SKM-1 treated with dmso at 0.1 percent for 144 hours (cell line): ENCODE data around the gene DGKA.

Source experiments
- DNase-seq: peaks from one replicate; lab custom pipeline; 2025; ENCODE audit not compliant: unreplicated experiment; lab: John Stamatoyannopoulos, UW

Gene DGKA

DNA sequence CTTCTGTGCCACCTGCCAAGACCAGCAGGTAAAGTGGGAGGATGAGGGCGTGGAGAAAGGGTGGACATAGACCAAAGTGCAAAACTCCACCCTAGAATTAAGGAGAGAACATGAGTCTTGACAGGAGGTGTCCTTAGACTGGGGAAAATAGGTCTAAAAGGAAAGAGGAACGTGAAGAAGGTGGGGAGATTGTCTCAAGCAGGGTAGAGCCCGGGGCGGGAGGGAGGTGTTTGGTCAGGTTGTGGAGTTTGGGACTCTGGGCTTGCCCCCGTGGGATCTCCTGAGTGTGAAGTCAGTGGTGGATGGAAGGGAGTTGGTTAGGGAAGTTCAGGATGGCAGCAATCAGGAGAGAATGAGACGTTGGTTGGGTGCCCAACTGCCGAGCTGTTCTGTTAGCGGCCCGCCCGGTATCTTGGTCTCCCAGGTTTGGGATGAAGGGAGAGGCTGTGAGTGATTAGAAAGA, 386 bp downstream of the DGKA start:
- no peak for DNase-seq

DNA sequence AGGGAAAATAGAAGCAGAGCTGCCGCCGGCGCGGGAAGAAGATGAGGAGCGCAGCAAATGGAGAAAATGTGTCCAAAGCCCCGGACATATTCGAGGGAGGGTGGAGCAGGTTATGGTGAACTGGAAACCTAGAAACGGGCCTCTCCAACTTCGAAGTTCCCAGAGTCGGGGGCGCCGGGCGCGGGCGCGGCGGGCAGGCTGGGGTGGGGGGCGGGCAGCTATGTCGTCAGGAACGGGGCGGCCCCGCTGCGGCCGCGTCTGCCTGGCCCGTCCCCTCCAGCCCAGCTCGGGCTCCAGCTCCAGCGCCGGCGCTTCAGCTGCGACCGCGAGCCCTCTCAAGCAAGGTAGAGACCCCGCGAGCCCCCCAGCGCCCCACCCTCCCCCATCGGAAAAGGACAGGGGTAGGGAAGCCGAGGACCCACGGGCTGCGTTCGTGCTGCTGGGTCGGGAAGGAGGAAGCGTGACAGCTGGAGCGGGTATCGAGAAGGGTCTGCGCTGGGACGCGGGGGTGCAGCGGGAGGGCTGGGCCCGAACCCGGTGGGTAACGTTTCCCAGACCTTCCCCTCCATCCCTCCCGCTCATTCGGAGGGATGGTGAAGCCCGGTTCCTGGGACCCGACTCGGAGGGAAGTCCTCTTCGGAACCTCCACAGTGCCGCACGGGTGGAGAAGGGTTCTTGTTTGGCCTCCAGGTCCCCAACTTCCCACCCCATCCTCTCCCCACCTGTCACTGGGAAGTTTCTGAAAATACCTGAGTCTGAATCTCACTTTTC, 1.0 kb downstream of the DGKA start:
- DNase-seq: no peak

GRCh38 chr12:55932551-55932910, 1.6 kb downstream of the DGKA start:
- peak; percentile 9 for DNase-seq

GRCh38 chr12:55933169-55933798, 2.3 kb downstream of the DGKA start:
- DNase-seq: no peak

DNA sequence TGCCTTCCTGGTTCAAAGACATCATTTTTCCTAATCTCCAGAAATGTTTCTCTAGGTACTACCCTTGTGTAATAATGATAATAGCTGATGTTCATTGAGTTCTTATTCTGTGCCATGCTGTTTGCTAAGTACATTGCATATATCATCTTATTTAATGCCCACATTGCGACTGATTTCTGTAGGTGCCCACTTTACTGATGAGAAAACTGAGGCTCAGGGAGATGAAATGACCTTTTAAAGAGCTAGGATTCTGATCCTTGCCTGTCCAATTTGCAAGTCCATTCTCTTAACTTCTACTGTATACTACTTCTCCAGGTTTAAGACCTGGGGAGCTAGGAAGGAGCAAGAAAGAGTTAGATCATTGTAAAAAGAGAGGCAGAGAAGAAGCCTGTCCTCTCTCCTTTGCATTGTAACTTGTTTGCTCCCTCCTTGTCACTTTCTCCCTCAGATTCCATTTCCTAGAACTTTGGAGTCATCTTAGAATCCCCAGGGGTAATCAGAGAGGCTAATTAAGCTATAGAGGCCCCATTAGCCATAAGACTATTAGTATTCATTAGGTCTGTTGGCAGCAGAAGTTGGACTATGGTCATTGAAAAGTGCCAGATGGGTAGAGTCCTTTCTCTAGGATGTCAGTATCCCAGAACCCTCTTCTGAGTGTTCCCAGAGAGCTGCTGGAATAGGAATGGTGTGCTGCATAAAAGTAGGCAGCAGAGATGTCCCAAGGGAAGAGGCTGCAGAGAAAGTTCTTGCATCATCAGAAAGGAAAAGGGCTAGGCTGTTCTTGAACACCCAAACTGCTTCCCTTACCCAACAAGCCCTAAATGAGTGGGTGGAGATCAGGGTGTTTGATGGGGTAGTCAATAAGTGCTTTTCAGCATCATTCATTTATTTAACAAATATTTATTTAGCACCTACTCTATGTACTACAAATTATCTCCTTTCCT, 3.1 kb downstream of the DGKA start:
- no peak for DNase-seq

- DNase-seq: no peak
Observed at GRCh38 chr12:55934773-55935172, 3.8 kb downstream of the DGKA start.

- DNase-seq: no peak
Observed at GRCh38 chr12:55935738-55936151, 4.8 kb downstream of the DGKA start.

DNA sequence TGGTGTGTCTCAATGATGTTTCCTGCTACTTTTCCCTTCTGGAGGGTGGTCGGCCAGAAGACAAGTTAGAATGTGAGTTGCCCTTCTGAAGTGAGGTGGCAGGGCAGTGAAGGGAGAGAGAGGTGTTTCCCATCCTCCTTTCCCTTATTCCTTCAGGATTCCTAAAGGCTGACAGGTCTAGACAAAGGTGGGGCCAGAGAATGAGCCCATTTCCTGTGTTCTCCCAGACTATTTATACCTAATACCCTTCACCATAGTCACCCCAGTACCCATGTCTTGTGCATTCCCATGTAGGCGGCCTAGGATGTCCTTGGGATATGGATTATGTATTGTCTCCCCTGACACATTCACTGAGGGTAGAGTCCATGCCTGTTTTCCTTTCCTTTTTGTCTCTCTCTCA, 7.0 kb downstream of the DGKA start:
- DNase-seq: no peak

GRCh38 chr12:55938826-55939501, 8.0 kb downstream of the DGKA start:
- no peak for DNase-seq

DNA sequence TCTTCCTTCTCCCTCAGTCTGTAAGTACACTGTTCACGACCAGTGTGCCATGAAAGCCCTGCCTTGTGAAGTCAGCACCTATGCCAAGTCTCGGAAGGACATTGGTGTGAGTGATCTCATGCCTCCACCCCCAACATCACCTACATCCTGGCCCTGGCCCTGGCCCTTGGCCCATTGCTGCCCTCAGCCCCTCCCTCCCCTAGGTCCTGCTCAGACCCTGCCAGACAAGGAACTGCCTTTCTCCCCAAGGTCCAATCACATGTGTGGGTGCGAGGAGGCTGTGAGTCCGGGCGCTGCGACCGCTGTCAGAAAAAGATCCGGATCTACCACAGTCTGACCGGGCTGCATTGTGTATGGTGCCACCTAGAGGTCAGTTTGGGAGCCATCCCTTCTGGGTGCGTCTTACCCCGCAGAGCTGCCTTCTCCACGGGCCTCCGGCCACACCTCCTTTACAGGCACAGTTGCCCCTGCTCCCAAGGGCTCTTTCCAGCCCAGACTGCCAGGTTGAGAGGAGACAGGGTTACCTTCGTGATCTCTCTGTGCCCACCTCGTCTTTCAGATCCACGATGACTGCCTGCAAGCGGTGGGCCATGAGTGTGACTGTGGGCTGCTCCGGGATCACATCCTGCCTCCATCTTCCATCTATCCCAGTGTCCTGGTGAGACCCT, 9.2 kb downstream of the DGKA start:
- DNase-seq: peak; percentile 46

DNA sequence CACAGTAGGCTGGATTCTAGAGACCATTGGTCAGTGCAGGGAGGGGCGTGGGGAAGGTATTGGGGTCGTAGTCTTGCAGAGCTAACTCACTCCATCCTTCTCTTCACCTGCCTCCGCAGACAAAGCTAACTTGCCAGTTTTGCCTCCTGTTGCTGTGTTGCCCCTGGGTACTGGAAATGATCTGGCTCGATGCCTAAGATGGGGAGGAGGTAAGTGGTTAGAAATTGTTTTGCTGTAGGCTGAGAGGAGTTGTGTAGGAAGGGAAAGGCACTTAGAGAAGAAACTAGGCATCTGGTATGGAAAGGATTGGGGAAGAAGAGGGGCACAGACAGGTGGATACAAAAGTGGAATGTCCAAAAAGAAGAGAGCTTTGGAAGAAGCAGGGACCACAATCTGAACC, 11.1 kb downstream of the DGKA start:
- no peak for DNase-seq

- no peak for DNase-seq
Observed at GRCh38 chr12:55942577-55943136, 11.7 kb downstream of the DGKA start.

DNA sequence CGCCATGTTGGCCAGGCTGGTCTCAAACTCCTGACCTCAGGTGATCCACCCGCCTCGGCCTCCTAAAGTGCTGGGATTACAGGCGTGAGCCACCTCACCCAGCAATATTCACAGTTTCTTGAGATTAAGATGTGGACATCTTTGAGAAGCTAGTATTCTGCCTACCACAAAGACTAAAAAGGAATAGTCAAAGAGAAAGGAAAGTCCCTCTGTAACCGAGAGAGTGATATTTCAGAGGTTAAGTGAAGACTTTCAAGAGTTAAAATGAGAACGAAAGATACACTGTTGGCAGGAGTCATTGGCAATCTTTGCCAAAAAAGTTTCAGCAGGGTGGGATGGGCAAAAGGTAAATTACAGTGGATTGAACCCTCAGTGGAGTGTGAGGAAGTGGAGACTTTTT, 15.6 kb downstream of the DGKA start:
- DNase-seq: no peak

DNA sequence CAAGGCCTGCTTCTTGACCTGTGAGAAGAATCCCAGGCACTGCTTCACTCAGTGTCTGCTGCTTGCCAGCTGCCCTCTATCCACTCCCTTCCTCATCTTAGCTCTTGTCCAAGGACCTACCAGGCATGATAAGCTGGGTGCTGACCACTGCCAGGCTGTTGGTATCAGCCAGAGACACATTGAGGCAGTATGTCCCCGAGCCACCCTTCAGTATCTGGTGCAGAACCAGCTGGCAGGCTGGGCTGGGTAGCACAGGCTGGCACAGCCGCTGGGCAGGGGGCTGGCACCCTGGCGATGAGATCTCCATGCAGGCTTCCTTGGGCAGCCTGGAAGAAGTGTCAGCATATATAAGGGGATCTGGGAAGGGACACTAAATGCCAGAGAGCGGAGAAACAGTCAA, 24.4 kb downstream of the DGKA start:
- no peak for DNase-seq

DNA sequence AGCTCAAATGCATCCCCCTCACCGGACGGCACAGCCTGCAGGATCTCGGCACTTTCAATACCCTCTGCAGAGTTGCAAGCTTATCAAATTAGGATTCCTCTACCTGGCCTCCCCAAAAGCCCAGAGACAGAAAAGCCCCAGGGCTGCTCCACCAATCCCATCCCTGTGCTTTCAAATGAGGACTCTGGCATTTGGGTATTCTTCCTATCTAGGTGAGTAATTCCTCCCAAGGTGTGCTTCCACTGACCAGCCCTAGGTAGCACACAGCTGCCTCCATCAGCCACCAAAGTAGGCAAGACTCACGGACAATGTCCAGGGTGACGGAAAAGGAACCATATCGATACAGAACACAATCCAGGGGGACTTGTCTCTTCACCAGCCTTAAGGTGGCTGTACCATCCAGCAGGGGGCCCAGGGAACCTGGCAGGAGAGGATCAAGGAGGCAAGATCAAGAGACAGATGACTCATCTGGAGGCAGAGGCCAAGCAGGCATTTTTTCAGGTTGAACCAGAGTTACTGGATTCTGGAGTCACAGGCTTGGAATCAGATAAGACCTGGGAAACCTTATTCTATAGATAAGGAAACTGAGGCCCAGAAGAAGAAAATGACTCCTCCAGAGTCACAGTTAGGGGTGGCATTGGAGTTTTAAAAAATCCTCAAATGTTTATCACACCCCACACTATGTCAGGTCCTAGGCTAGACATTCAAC, 25.0 kb downstream of the DGKA start:
- no peak for DNase-seq

DNA sequence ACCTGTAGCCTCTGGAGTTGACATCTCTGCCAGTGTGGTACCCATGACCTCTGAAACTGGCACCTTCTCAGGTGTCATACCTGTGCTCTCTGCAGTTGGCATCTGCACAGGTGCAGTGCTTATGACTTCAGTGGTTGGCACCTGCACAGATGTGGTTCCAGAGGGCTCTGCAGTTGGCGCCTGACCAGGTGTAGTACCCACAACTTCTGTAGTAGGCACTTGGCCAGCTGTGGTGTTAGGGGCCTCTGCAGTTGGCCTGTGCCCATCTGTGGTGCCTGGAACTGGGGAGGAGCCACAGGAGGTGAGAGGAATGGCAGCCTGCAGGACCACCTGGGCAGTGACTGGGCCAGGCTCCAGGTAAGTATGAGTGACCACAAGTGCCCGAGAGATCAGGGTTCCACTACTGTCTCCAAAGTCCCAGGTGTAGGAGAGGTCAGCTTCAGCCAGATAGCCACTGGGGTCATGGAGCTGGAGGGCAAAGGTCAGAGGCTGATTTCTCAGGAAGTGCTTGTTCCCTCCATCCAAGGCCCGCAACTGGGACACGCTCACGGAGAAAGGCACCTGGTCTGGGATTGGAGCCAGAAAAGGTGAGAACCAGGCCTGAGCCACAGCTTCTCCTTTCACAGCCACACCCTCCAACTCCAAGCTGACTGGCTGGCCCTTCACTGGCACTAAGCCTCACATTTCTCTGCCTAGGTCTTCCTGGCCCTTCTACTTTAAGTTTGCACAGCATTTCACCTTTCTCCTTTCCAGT, 26.3 kb downstream of the DGKA start:
- no peak for DNase-seq

GRCh38 chr12:55963760-55964159, 32.8 kb downstream of the DGKA start:
- DNase-seq: no peak

DNA sequence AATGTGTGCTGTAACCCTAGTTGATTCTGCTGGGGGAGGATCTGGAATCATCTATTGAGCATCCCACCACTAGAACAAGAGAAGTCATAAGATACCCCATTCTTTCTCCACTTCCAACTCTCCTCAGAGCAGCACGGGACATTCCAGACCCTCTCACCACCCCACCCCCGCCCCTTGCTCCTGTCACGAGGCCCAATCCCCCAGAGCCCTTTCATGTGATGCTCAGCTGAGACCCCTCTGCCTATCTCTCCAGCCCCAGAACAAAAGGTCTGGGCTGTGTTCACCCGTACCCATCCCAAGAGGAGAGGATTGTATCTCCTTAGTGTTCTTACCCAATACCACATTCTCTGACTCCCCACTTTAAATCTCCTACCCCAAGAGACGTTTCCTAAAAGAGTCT, 34.3 kb downstream of the DGKA start:
- DNase-seq: no peak

DNA sequence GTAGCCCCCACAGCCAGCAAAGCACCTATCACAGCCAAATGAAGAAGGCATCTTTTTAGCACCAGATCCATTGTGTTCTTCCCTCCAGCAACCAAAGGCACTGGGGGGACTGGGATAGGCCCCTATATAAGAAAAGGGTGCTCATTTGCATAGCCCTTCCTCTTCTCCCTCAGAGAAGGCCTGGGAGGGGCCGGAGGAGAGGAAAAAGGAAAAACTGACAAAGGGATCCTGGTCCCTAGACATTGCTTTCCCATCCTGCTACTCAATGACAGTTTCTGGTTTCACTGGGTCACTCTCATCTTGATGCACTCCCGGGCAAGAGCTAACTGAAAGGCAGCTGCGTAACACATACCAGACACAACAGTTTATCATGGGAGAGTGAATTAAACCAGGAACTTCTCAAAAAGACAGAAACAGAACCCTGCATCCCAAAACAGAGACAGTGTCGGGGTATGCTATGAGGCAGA, 35.0 kb downstream of the DGKA start, which contains the start of gene PMEL:
PMEL (minus strand) TSS at position 102 of the 467 bp plus-strand sequence; CDS start at position 71, 31 bp downstream.
- DNase-seq: no peak
